Liver (tissue), 9 donors: ENCODE measurements around the gene SARDH. TPM values are rescaled to one million over a fixed set of nuclear protein-coding genes. Genes with fewer than 3 reads are reported as not detected.

Source experiments
- DNase-seq: peaks from one replicate; pipeline ENCODE4 v3.0.0-alpha.2; 2017; ENCODE audit warnings: low spot score
- H3K27ac ChIP-seq, 2 donors: one replicate each; pipeline ENCODE4 v1.7.0; 2013; ENCODE audit warnings: inconsistent platforms in 2 of 2, low read length in 2 of 2, control low read depth in 1 of 2, low read depth in 1 of 2, mild to moderate bottlenecking in 1 of 2
- H3K27me3 ChIP-seq, 4 donors: one replicate each; pipeline versions ENCODE4 v1.6.1 to v1.7.0; 2013; ENCODE audit warnings: low read length in 3 of 4, inconsistent platforms in 1 of 4, mild to moderate bottlenecking in 1 of 4, moderate library complexity in 1 of 4; ENCODE audit not compliant: control insufficient read depth in 4 of 4, insufficient read depth in 4 of 4
- H3K36me3 ChIP-seq, 4 donors: one replicate each; pipeline versions ENCODE4 v1.6.1 to v1.7.0; 2013; ENCODE audit warnings: low read length in 3 of 4, mild to moderate bottlenecking in 3 of 4, low read depth in 1 of 4, moderate library complexity in 1 of 4; ENCODE audit not compliant: control insufficient read depth in 4 of 4, insufficient read depth in 3 of 4
- H3K4me1 ChIP-seq, 4 donors: one replicate each; pipeline versions ENCODE4 v1.6.1 to v1.7.0; 2013; ENCODE audit warnings: low read length in 3 of 4, mild to moderate bottlenecking in 3 of 4, moderate library complexity in 1 of 4; ENCODE audit not compliant: control insufficient read depth in 4 of 4, insufficient read depth in 4 of 4
- H3K4me3 ChIP-seq, 3 donors: one replicate each; pipeline versions ENCODE4 v1.6.1 to v1.7.0; 2013; ENCODE audit warnings: low read length in 3 of 3, control low read depth in 1 of 3, low read depth in 1 of 3, mild to moderate bottlenecking in 1 of 3
- H3K9ac ChIP-seq, 2 donors: one replicate each; pipeline ENCODE4 v1.7.0; 2013; ENCODE audit warnings: low read length in 2 of 2, mild to moderate bottlenecking in 2 of 2, moderate library complexity in 2 of 2, control low read depth in 1 of 2, low read depth in 1 of 2
- H3K9me3 ChIP-seq, 4 donors: one replicate each; pipeline versions ENCODE4 v1.6.1 to v1.7.0; 2013; ENCODE audit warnings: low read length in 3 of 4; ENCODE audit not compliant: control insufficient read depth in 4 of 4
- EGR1 ChIP-seq, 2 donors: IDR thresholded peaks; 2 replicates each; pipeline ENCODE4 v1.6.1; 2016 to 2018; ENCODE audit warnings: antibody characterized with exemption in 2 of 2, low read depth in 2 of 2
- FOXA1 ChIP-seq: IDR thresholded peaks from 2 replicates; pipeline ENCODE4 v1.6.1; 2016; ENCODE audit warnings: antibody characterized with exemption
- FOXA2 ChIP-seq: IDR thresholded peaks from 2 replicates; pipeline ENCODE4 v1.6.1; 2016; ENCODE audit warnings: antibody characterized with exemption
- GABPA ChIP-seq, 2 donors: IDR thresholded peaks in 1 of 2; conservative IDR thresholded peaks in 1 of 2; 2 replicates each; pipeline ENCODE4 v1.6.1; 2016; ENCODE audit warnings: antibody characterized with exemption in 2 of 2, mild to moderate bottlenecking in 1 of 2, moderate library complexity in 1 of 2
- HNF4A ChIP-seq, 2 donors: conservative IDR thresholded peaks; 2 replicates each; pipeline ENCODE4 v1.6.1; 2016; ENCODE audit warnings: antibody characterized with exemption in 2 of 2, mild to moderate bottlenecking in 2 of 2
- HNF4G ChIP-seq: IDR thresholded peaks from 2 replicates; pipeline ENCODE4 v1.6.1; 2016; ENCODE audit warnings: antibody characterized with exemption
- JUND ChIP-seq, 2 donors: IDR thresholded peaks; 2 replicates each; pipeline ENCODE4 v1.6.1; 2016; ENCODE audit warnings: antibody characterized with exemption in 2 of 2
- NR2F2 ChIP-seq: IDR thresholded peaks from 2 replicates; pipeline ENCODE4 v1.6.1; 2016; ENCODE audit warnings: antibody characterized with exemption
- REST ChIP-seq: IDR thresholded peaks from 2 replicates; pipeline ENCODE4 v1.6.1; 2016; ENCODE audit warnings: antibody characterized with exemption, mild to moderate bottlenecking
- RXRA ChIP-seq, 2 donors: IDR thresholded peaks; 2 replicates each; pipeline ENCODE4 v1.6.1; 2017 to 2018; ENCODE audit warnings: antibody characterized with exemption in 2 of 2, mild to moderate bottlenecking in 1 of 2
- TAF1 ChIP-seq: conservative IDR thresholded peaks from 2 replicates; pipeline ENCODE4 v1.6.1; 2016; ENCODE audit warnings: antibody characterized with exemption, mild to moderate bottlenecking
- YY1 ChIP-seq: IDR thresholded peaks from 2 replicates; pipeline ENCODE4 v1.6.1; 2016; ENCODE audit warnings: antibody characterized with exemption, mild to moderate bottlenecking
- ZBTB33 ChIP-seq: IDR thresholded peaks from 2 replicates; pipeline ENCODE4 v1.6.1; 2016; ENCODE audit warnings: antibody characterized with exemption
- WGBS: extraction: QIAGEN DNeasy Blood & Tissue Kit; methylation state at CpG from one replicate; pipeline ENCODE4 v1.1.7; 2013; 5-methylcytosine and 5-hydroxymethylcytosine counted together
- polyA plus RNA-seq, 2 donors: library from polyadenylated mRNA; stranded (reverse) in 1 of 2; unstranded in 1 of 2; fragments of 200-250 nt in 1 of 2; fragments of >200 nt in 1 of 2; fragmentation: Nextera tagmentation in 1 of 2; extraction: Ambion mirVana in 1 of 2; gene quantifications; one replicate each; pipeline versions ENCODE4 v1.2.1 to v1.2.3, GENCODE V29; 2013 to 2015
- total RNA-seq, 2 donors: library from RNA; depleted of rRNA; stranded (reverse); fragments of >200 nt; gene quantifications; one replicate each; pipeline ENCODE4 v1.2.3, GENCODE V29; 2014
- TF ChIP-seq, protein P1 (sequence below): IDR thresholded peaks from 2 replicates; pipeline ENCODE4 v1.6.1; 2016; ENCODE audit warnings: antibody characterized with exemption
- donor health status: healthy.
- donor health status: healthy.
- donor health status: healthy.
- donor health status: healthy.
- donor health status: healthy.

The SARDH gene
- total and polyA plus RNA-seq, 4 donors, result 53.7 to 291 (median 63.4) TPM

DNA sequence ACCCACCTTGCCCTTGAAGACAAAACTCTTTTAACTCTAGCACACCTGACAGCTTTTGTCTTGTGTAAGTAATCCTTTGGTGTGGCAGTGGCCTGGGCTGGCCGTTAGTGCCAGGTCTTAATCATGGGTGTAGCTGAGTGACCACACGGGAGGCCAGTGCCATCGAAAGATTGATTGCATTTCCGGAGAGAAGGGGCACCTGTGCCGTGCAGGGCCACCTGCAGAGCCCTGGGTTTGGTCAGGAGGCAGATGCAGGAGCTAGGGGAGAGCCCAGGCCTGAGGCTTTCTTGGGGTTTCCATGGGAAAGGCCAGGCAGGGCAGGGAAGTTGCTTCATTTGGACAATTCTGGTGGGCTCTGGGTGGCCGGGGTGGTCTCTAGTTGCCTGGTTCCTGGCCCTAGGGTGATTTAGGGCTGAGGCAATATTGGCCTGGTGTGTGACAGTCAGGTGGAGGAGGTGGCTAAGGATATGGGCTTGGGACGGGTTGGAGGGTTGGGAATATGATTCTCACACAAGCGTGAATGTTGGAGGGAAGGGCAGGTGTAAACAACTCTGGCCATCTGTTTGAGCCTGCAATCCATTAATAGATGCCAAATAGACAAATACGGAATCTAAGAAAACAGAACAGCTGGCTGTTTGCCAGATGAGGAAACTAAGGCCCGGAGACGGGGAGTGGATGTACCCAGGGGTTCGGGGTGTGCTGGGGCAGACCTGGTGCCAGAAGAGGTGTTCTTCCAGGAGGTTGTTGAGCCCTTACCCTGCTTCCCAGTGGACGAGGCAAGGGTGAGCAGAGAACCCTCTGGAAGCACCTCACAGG lies 97.4 kb downstream of the SARDH start:
- Histone ChIP-seq H3K4me3 (no peak overlapping the region), H3K9ac (no peak overlapping the region), H3K4me1 (no peaks in the 10 kb centered on the region), H3K27me3 (no peaks in the 10 kb centered on the region), H3K36me3 (no peaks in the 10 kb centered on the region), H3K9me3 (no peaks in the 10 kb centered on the region), H3K27ac (no peak overlapping the region)
- no peak for DNase-seq
- TF ChIP-seq RXRA (IDR thresholded peaks at IDR 0.05) (no peak), EGR1 (IDR thresholded peaks at IDR 0.05; ENCODE audit: low read depth in 2 of 2) (no peak)
- 83% methylated on average over 13 of the region's 13 CpGs for WGBS

- H3K27me3 ChIP-seq, result no peaks in the 10 kb centered on the region
- WGBS, result 90% methylated on average over 7 of the region's 7 CpGs
- H3K4me1 ChIP-seq, result no peaks in the 10 kb centered on the region
- H3K27ac ChIP-seq, result no peak overlapping the region
- H3K4me3 ChIP-seq, result no peak overlapping the region
- H3K9ac ChIP-seq, result no peak overlapping the region
- no peaks in the 10 kb centered on the region for H3K9me3 ChIP-seq
- no peak for TF ChIP-seq HNF4G
- TF ChIP-seq REST, result no peak
- no peak for TF ChIP-seq GABPA (IDR thresholded peaks at IDR 0.05 in 1 of 2, conservative IDR thresholded peaks at IDR 0.05 in 1 of 2)
- no peak for TF ChIP-seq RXRA (IDR thresholded peaks at IDR 0.05)
- TF ChIP-seq TAF1, result no peak
- no peaks in the 10 kb centered on the region for H3K36me3 ChIP-seq
- DNase-seq, result no peak
These were observed 98.0 kb downstream of the SARDH start for GRCh38 chr9:133640160-133640559.

- Histone ChIP-seq H3K4me1 (no peaks in the 10 kb centered on the region), H3K27ac (no peak overlapping the region), H3K27me3 (no peaks in the 10 kb centered on the region), H3K4me3 (no peak overlapping the region), H3K36me3 (no peaks in the 10 kb centered on the region), H3K9ac (no peak overlapping the region), H3K9me3 (no peaks in the 10 kb centered on the region)
- TF ChIP-seq FOXA2 (no peak), HNF4A (conservative IDR thresholded peaks at IDR 0.05) (no peak), YY1 (no peak), FOXA1 (no peak), HNF4G (no peak), RXRA (IDR thresholded peaks at IDR 0.05) (no peak), EGR1 (IDR thresholded peaks at IDR 0.05; ENCODE audit: low read depth in 2 of 2) (no peak), TAF1 (no peak), JUND (IDR thresholded peaks at IDR 0.05) (no peak), NR2F2 (no peak), ZBTB33 (no peak)
- TF ChIP-seq, protein P1, sequence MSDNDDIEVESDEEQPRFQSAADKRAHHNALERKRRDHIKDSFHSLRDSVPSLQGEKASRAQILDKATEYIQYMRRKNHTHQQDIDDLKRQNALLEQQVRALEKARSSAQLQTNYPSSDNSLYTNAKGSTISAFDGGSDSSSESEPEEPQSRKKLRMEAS, result no peak
- WGBS, result 79% methylated on average over 8 of the region's 8 CpGs
- no peak for DNase-seq
These were observed 98.5 kb downstream of the SARDH start for GRCh38 chr9:133639613-133640012.
